Fibroblast of lung (primary cell): Measurements from ENCODE around the gene GRID1. TPM values are rescaled to one million over a fixed set of nuclear protein-coding genes. Genes with fewer than 3 reads are reported as not detected.

Source experiments
- DNase-seq, 2 donors: peaks; one replicate each; pipeline versions ENCODE4 v3.0.0 to v3.0.0-alpha.2; 2010; ENCODE audit warnings: low read depth in 2 of 2
- H2AFZ ChIP-seq: 2 replicates; pipeline ENCODE4 v1.5.1; 2012; ENCODE audit warnings: low read length, control low read depth, inconsistent platforms
- H3K27ac ChIP-seq: 2 replicates; pipeline ENCODE4 v1.5.1; 2011; ENCODE audit warnings: low read length, control low read depth; ENCODE audit not compliant: insufficient read depth
- H3K27me3 ChIP-seq: 2 replicates; pipeline ENCODE4 v1.5.1; 2011; ENCODE audit warnings: mild to moderate bottlenecking, low read length; ENCODE audit not compliant: control insufficient read depth, insufficient read depth
- H3K36me3 ChIP-seq: 2 replicates; pipeline ENCODE4 v1.5.1; 2011; ENCODE audit warnings: low read length; ENCODE audit not compliant: control insufficient read depth, insufficient read depth
- H3K4me1 ChIP-seq: 2 replicates; pipeline ENCODE4 v1.5.1; 2011; ENCODE audit warnings: low read length; ENCODE audit not compliant: control insufficient read depth, insufficient read depth; ENCODE audit errors: extremely low read depth
- H3K4me2 ChIP-seq: 2 replicates; pipeline ENCODE4 v1.5.1; 2011; ENCODE audit warnings: low read length, control low read depth; ENCODE audit not compliant: insufficient read depth; ENCODE audit errors: extremely low read depth
- H3K4me3 ChIP-seq, 4 experiments: fragments of 200-600 bp in 1 of 4; sonication (generic) in 1 of 4; replicated peaks in 1 of 4; 2 replicates each; pipeline ENCODE4 v1.5.1; 2011 to 2016; ENCODE audit warnings: low read length in 4 of 4, low read depth in 3 of 4, mild to moderate bottlenecking in 3 of 4, control low read depth in 2 of 4, inconsistent platforms in 1 of 4, mixed read lengths in 1 of 4; ENCODE audit not compliant: insufficient read depth in 1 of 4; ENCODE audit errors: control extremely low read depth in 1 of 4
- H3K79me2 ChIP-seq: 2 replicates; pipeline ENCODE4 v1.5.1; 2012; ENCODE audit warnings: mild to moderate bottlenecking, low read length, inconsistent platforms; ENCODE audit not compliant: control insufficient read depth, insufficient read depth
- H3K9ac ChIP-seq: 2 replicates; pipeline ENCODE4 v1.5.1; 2011; ENCODE audit warnings: mild to moderate bottlenecking, low read length, control low read depth; ENCODE audit not compliant: insufficient read depth
- H3K9me3 ChIP-seq: 2 replicates; pipeline ENCODE4 v1.5.1; 2012; ENCODE audit warnings: low read depth, low read length; ENCODE audit not compliant: control insufficient read depth, insufficient read depth
- H4K20me1 ChIP-seq: 2 replicates; pipeline ENCODE4 v1.5.1; 2011; ENCODE audit warnings: low read length; ENCODE audit not compliant: control insufficient read depth, insufficient read depth; ENCODE audit errors: extremely low read depth
- CTCF ChIP-seq, 2 donors: IDR thresholded peaks in 1 of 2; conservative IDR thresholded peaks in 1 of 2; 1 replicate in 1 of 2; 2 replicates in 1 of 2; pipeline ENCODE4 v1.5.1; 2011 to 2012; ENCODE audit warnings: low read length in 2 of 2, control low read depth in 1 of 2, inconsistent platforms in 1 of 2, low read depth in 1 of 2, mild to moderate bottlenecking in 1 of 2
- EZH2 ChIP-seq: IDR thresholded peaks from 2 replicates; pipeline ENCODE4 v1.5.1; 2012; ENCODE audit warnings: low read length, control low read depth, mild to moderate bottlenecking; ENCODE audit errors: missing control alignments
- polyA plus RNA-seq, 2 donors: library from polyadenylated mRNA; depleted of rRNA in 1 of 2; stranded (reverse) in 1 of 2; unstranded in 1 of 2; fragments of >200 nt; gene quantifications; 2 replicates each; pipeline ENCODE4 v1.2.1, GENCODE V29; 2011 to 2012; ENCODE audit warnings: missing spikeins in 1 of 2
- total RNA-seq: library from RNA; depleted of rRNA; stranded (reverse); fragments of >200 nt; gene quantifications from 2 replicates; pipeline ENCODE4 v1.2.1, GENCODE V29; 2014

The GRID1 gene
- total and polyA plus RNA-seq, 2 donors (not counting 1 experiment from before 2014, with no cell fraction given): 0.03 to 0.33 TPM

- no peak overlapping the region for H2AFZ ChIP-seq
- no peaks in the 10 kb centered on the region for H3K36me3 ChIP-seq
- H3K27ac ChIP-seq: no peak overlapping the region
- no peaks in the 10 kb centered on the region for H3K9me3 ChIP-seq
- no peak overlapping the region for H3K4me3 ChIP-seq
- no peak overlapping the region for H3K9ac ChIP-seq
- no peak for TF ChIP-seq CTCF (conservative IDR thresholded peaks at IDR 0.05 in 1 of 2, IDR thresholded peaks at IDR 0.05 in 1 of 2; ENCODE audit: low read depth in 1 of 2, low read length in 2 of 2)
- no peak for TF ChIP-seq EZH2
- H4K20me1 ChIP-seq: no peaks in the 10 kb centered on the region
- no peak overlapping the region for H3K4me2 ChIP-seq
- H3K4me1 ChIP-seq: no peaks in the 10 kb centered on the region
- no peaks in the 10 kb centered on the region for H3K79me2 ChIP-seq
- no peak for DNase-seq
- H3K27me3 ChIP-seq: no peaks in the 10 kb centered on the region
Measured at GRCh38 chr10:85979598-85979997, 387.0 kb downstream of the GRID1 start.

GRCh38 chr10:85978566-85979358 is 387.8 kb downstream of the GRID1 start:
- Histone ChIP-seq H3K4me1 (no peaks in the 10 kb centered on the region), H3K27me3 (no peaks in the 10 kb centered on the region), H3K4me3 (no peak overlapping the region), H2AFZ (no peak overlapping the region), H3K4me2 (no peak overlapping the region), H3K9me3 (no peaks in the 10 kb centered on the region), H3K27ac (no peak overlapping the region), H3K36me3 (no peaks in the 10 kb centered on the region), H3K79me2 (no peaks in the 10 kb centered on the region), H3K9ac (no peak overlapping the region), H4K20me1 (no peaks in the 10 kb centered on the region)
- no peak for DNase-seq
- TF ChIP-seq CTCF (conservative IDR thresholded peaks at IDR 0.05 in 1 of 2, IDR thresholded peaks at IDR 0.05 in 1 of 2; ENCODE audit: low read depth in 1 of 2, low read length in 2 of 2) (no peak), EZH2 (no peak)

GRCh38 chr10:85977642-85978041 is 389.0 kb downstream of the GRID1 start:
- Histone ChIP-seq H4K20me1 (no peaks in the 10 kb centered on the region), H3K79me2 (no peaks in the 10 kb centered on the region), H3K27me3 (no peaks in the 10 kb centered on the region), H2AFZ (no peak overlapping the region), H3K4me2 (no peak overlapping the region), H3K4me3 (no peak overlapping the region), H3K36me3 (no peaks in the 10 kb centered on the region), H3K4me1 (no peaks in the 10 kb centered on the region), H3K9me3 (no peaks in the 10 kb centered on the region), H3K27ac (no peak overlapping the region), H3K9ac (no peak overlapping the region)
- TF ChIP-seq CTCF (conservative IDR thresholded peaks at IDR 0.05 in 1 of 2, IDR thresholded peaks at IDR 0.05 in 1 of 2; ENCODE audit: low read depth in 1 of 2, low read length in 2 of 2) (no peak), EZH2 (no peak)
- no peak for DNase-seq
